HG02970 (cell line): ENCODE results near the gene KANSL1.

ENCODE experiments used
- ATAC-seq: cut with Tn5 transposase; IDR thresholded peaks from one replicate; pipeline ENCODE4 v1.9.1; 2021; ENCODE audit warnings: mild to moderate bottlenecking, moderate library complexity, moderate number of reproducible peaks; ENCODE audit not compliant: unreplicated experiment, low FRiP score

KANSL1 gene

GRCh38 chr17:46086821-46087220, 106.4 kb downstream of the KANSL1 start:
- ATAC-seq = no peak

GRCh38 chr17:46085522-46085921, 107.7 kb downstream of the KANSL1 start:
- ATAC-seq = no peak

- ATAC-seq = no peak
Measured at GRCh38 chr17:46082257-46082656, 111.0 kb downstream of the KANSL1 start.

- ATAC-seq = no peak
Measured at GRCh38 chr17:46081018-46081320, 112.3 kb downstream of the KANSL1 start.

GRCh38 chr17:46080118-46081017, 112.9 kb downstream of the KANSL1 start:
- ATAC-seq = no peak

GRCh38 chr17:46078675-46079074, 114.6 kb downstream of the KANSL1 start:
- ATAC-seq = no peak

GRCh38 chr17:46074540-46074939, 118.7 kb downstream of the KANSL1 start:
- ATAC-seq = no peak

- ATAC-seq = no peak
Measured at GRCh38 chr17:46072998-46073397, 120.2 kb downstream of the KANSL1 start.

GRCh38 chr17:46071796-46072195, 121.4 kb downstream of the KANSL1 start:
- no peak for ATAC-seq

GRCh38 chr17:46064460-46064859, 128.8 kb downstream of the KANSL1 start:
- no peak for ATAC-seq

GRCh38 chr17:46063241-46063640, 130.0 kb downstream of the KANSL1 start:
- no peak for ATAC-seq

GRCh38 chr17:46061435-46061834, 131.8 kb downstream of the KANSL1 start:
- ATAC-seq = no peak

- ATAC-seq = no peak
Measured at GRCh38 chr17:46060461-46060860, 132.8 kb downstream of the KANSL1 start.

- ATAC-seq = no peak
Measured at GRCh38 chr17:46059486-46059885, 133.7 kb downstream of the KANSL1 start.

- ATAC-seq = no peak
Measured at GRCh38 chr17:46057366-46057765, 135.9 kb downstream of the KANSL1 start.

GRCh38 chr17:46056800-46057304, 136.4 kb downstream of the KANSL1 start:
- ATAC-seq = no peak

- no peak for ATAC-seq
Measured at GRCh38 chr17:46053911-46054534, 139.2 kb downstream of the KANSL1 start.

- no peak for ATAC-seq
Measured at GRCh38 chr17:46049656-46050055, 143.6 kb downstream of the KANSL1 start.

GRCh38 chr17:46047856-46048255, 145.4 kb downstream of the KANSL1 start:
- no peak for ATAC-seq

GRCh38 chr17:46047398-46047797, 145.8 kb downstream of the KANSL1 start:
- ATAC-seq = no peak

- ATAC-seq = no peak
Measured at GRCh38 chr17:46046957-46047356, 146.3 kb downstream of the KANSL1 start.

- no peak for ATAC-seq
Measured at GRCh38 chr17:46045639-46046038, 147.6 kb downstream of the KANSL1 start.
